Loucy (cell line): ENCODE measurements around the gene DNMBP.

ENCODE experiments used
- EZH2phosphoT487 ChIP-seq: fragments of 200-600 bp; IDR thresholded peaks from 2 replicates; pipeline ENCODE4 v1.6.1; 2018; ENCODE audit warnings: antibody characterized with exemption, mild to moderate bottlenecking, moderate library complexity, borderline replicate concordance
- TF ChIP-seq, protein P1 (sequence below): fragments of 200-600 bp; sonication (generic); conservative IDR thresholded peaks from 2 replicates; pipeline ENCODE4 v1.5.1; 2014; ENCODE audit warnings: mild to moderate bottlenecking, antibody characterized with exemption, low read length

DNA sequence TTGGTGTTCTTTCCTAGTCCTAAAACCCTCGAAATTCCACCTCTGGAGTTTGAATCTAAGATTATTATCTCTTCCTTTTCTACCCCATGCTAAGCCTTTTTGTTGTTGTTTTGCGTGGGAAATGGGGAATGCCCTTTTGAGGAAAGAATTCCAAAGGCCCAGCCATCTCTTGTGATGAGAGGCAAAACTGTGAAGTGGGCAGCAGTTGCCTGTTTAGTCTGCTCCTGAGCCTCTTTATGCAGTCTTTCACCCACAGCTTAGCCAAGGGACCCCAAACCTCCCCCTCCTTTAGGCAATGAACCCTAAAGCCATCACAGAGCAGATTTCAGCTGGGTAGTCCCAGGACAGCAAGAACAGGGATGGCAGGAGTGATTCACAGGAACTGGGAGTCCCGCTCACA lies 95.5 kb downstream of the DNMBP start:
- TF ChIP-seq, protein P1, sequence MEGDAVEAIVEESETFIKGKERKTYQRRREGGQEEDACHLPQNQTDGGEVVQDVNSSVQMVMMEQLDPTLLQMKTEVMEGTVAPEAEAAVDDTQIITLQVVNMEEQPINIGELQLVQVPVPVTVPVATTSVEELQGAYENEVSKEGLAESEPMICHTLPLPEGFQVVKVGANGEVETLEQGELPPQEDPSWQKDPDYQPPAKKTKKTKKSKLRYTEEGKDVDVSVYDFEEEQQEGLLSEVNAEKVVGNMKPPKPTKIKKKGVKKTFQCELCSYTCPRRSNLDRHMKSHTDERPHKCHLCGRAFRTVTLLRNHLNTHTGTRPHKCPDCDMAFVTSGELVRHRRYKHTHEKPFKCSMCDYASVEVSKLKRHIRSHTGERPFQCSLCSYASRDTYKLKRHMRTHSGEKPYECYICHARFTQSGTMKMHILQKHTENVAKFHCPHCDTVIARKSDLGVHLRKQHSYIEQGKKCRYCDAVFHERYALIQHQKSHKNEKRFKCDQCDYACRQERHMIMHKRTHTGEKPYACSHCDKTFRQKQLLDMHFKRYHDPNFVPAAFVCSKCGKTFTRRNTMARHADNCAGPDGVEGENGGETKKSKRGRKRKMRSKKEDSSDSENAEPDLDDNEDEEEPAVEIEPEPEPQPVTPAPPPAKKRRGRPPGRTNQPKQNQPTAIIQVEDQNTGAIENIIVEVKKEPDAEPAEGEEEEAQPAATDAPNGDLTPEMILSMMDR: no peak
- TF ChIP-seq EZH2phosphoT487: no peak
